Esophagus squamous epithelium (tissue), 5 donors: Measurements from ENCODE around the gene XRN1. TPM values are rescaled to one million over a fixed set of nuclear protein-coding genes. Genes with fewer than 3 reads are reported as not detected.

ENCODE experiments used
- DNase-seq: peaks from one replicate; lab custom pipeline; 2025; lab: John Stamatoyannopoulos, UW
- H3K27ac ChIP-seq, 4 donors: fragments of 200-600 bp; sonication (generic); one replicate each; pipeline ENCODE4 v1.5.1; 2016 to 2019; ENCODE audit warnings: mild to moderate bottlenecking in 1 of 4
- H3K27me3 ChIP-seq, 4 donors: fragments of 200-600 bp; sonication (generic); 1 replicate in 3 of 4; 2 replicates in 1 of 4; pipeline versions ENCODE4 v1.5.1 to v1.6.0; 2017 to 2021; ENCODE audit warnings: antibody characterized with exemption in 1 of 4
- H3K36me3 ChIP-seq, 3 donors: fragments of 200-600 bp; sonication (generic); one replicate each; pipeline ENCODE4 v1.5.1; 2016 to 2019
- H3K4me1 ChIP-seq, 3 donors: fragments of 200-600 bp; sonication (generic); one replicate each; pipeline ENCODE4 v1.5.1; 2017 to 2019
- H3K4me3 ChIP-seq, 4 donors: fragments of 200-600 bp; sonication (generic); 1 replicate in 3 of 4; 2 replicates in 1 of 4; pipeline ENCODE4 v1.5.1; 2016 to 2019; ENCODE audit warnings: mild to moderate bottlenecking in 2 of 4, moderate library complexity in 1 of 4
- H3K9me3 ChIP-seq, 3 donors: fragments of 200-600 bp; sonication (generic); one replicate each; pipeline ENCODE4 v1.5.1; 2016 to 2019
- POLR2A ChIP-seq, 4 donors: fragments of 450-650 bp; IDR thresholded peaks; one replicate each; pipeline ENCODE4 v1.6.1; 2017; ENCODE audit warnings: antibody characterized with exemption in 4 of 4, mild to moderate bottlenecking in 4 of 4, moderate library complexity in 3 of 4
- WGBS, 2 donors: methylation state at CpG; one replicate each; pipeline ENCODE4 v1.1.5; 2018; 5-methylcytosine and 5-hydroxymethylcytosine counted together
- intact Hi-C: fragments of 100-400 bp; cut with DNase I; formaldehyde crosslinking; loops from one replicate; pipeline ENCODE4 v1.15.0; 2022
- total RNA-seq, 4 donors: library from RNA; depleted of rRNA; stranded (reverse); fragments of >200 nt; gene quantifications; one replicate each; pipeline ENCODE4 v1.1.0, GENCODE V29; 2016
- TF ChIP-seq, protein P1 (sequence below), 6 experiments: fragments of 450-650 bp in 4 of 6; fragments of 200-600 bp in 2 of 6; sonication (generic) in 2 of 6; IDR thresholded peaks; one replicate each; pipeline ENCODE4 v1.5.1; 2016 to 2019; ENCODE audit warnings: antibody characterized with exemption in 6 of 6, mild to moderate bottlenecking in 4 of 6, moderate library complexity in 4 of 6
- donor health status: DM: yes; HTN: yes; CAD: no.

The XRN1 gene
- total RNA-seq, 4 donors from 2014 or later = 15.5 to 37.6 (median 23.1) TPM

DNA sequence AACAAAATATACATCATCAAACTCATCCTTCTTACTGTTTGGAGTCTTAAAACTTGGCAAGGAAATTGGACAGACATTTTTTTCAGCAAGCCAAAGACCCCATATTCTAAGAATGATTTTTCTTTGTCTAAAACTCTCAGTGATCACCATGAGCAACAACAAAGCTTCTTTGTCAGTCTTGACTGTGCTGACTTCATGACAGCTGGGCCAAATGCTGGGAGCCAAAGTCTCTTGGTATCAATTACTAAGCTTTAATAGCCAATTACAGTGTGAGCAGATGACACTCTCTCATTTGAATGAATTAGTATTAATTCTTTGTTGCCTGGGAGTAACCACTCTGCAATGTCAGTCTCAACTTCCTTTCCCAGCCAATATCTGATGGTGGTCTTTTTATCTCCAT is 174.3 kb downstream of the XRN1 start:
- intact Hi-C loops = no loop called here
- Histone ChIP-seq H3K36me3 (no peaks in the 10 kb centered on the region), H3K4me3 (no peak overlapping the region), H3K4me1 (peaks cover 0 to 4% (median 0%) of the 10 kb centered on the region in 3 donors), H3K27ac (no peak overlapping the region), H3K9me3 (no peaks in the 10 kb centered on the region), H3K27me3 (no peaks in the 10 kb centered on the region)
- no peak for DNase-seq
- TF ChIP-seq, protein P1, sequence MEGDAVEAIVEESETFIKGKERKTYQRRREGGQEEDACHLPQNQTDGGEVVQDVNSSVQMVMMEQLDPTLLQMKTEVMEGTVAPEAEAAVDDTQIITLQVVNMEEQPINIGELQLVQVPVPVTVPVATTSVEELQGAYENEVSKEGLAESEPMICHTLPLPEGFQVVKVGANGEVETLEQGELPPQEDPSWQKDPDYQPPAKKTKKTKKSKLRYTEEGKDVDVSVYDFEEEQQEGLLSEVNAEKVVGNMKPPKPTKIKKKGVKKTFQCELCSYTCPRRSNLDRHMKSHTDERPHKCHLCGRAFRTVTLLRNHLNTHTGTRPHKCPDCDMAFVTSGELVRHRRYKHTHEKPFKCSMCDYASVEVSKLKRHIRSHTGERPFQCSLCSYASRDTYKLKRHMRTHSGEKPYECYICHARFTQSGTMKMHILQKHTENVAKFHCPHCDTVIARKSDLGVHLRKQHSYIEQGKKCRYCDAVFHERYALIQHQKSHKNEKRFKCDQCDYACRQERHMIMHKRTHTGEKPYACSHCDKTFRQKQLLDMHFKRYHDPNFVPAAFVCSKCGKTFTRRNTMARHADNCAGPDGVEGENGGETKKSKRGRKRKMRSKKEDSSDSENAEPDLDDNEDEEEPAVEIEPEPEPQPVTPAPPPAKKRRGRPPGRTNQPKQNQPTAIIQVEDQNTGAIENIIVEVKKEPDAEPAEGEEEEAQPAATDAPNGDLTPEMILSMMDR (IDR thresholded peaks at IDR 0.05) = no peak
- no peak for TF ChIP-seq POLR2A (IDR thresholded peaks at IDR 0.05)

DNA sequence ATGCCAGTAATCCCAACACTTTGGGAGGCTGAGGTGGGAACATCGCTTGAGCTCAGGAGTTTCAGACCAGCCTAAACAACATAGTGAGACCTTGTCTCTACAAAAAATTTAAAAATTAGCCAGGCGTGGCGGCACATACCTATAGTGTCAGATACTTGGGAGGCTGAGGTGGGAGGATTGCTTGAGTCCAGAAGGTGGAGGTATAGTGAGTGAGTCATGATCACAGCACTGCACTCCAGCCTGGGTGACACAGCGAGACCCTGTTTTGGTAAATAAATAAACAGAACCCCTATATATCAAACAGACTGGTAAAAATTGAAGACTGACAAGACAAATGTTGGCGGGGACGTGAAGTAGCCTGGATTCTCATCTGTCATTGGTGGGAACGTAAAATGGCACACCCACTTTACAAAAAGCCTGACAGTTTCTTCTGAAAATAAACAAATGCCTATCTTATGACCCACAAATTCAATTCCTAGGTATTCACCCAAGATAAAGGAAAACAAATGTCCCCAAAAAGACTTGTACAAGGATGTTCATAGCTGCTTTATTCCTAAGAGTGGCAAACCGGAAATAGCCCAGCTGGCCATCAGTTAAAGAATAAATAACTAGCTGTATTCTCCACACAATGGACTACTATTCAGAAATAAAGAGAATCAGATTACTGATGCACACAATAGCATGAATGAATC is 175.5 kb downstream of the XRN1 start:
- H3K27ac ChIP-seq = no peak overlapping the region
- H3K36me3 ChIP-seq = no peaks in the 10 kb centered on the region
- intact Hi-C loops = no loop called here
- H3K4me1 ChIP-seq = peaks cover 0 to 4% (median 0%) of the 10 kb centered on the region in 3 donors
- TF ChIP-seq, protein P1 (IDR thresholded peaks at IDR 0.05) = no peak
- TF ChIP-seq POLR2A (IDR thresholded peaks at IDR 0.05) = no peak
- 78 to 82% methylated on average over 8 of the region's 8 CpGs for WGBS, 2 donors
- H3K9me3 ChIP-seq = no peaks in the 10 kb centered on the region
- no peaks in the 10 kb centered on the region for H3K27me3 ChIP-seq
- H3K4me3 ChIP-seq = no peak overlapping the region
- DNase-seq = no peak

DNA sequence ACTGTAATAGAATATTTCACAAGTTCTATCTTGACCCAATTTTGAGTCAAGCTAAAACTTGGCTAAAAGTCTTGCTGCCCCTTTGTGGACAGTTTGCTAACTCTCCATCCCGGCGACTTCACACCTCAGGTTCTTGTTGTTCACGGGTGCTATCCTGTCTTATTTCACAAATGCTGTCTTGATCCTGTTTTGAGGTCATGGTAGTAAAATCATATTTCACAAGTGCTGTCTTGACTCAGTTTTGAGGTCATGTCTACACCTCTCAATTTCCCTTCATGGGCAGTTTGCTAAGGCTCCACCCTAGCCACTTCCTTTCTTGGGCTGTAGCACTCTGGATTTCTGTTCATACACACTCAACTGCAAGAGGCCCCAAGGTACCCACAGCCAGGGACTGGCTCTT is 177.4 kb downstream of the XRN1 start:
- TF ChIP-seq, protein P1 (IDR thresholded peaks at IDR 0.05) = no peak
- TF ChIP-seq POLR2A (IDR thresholded peaks at IDR 0.05) = no peak
- H3K36me3 ChIP-seq = no peaks in the 10 kb centered on the region
- no peak overlapping the region for H3K27ac ChIP-seq
- no peaks in the 10 kb centered on the region for H3K27me3 ChIP-seq
- no peaks in the 10 kb centered on the region for H3K9me3 ChIP-seq
- 76 to 89% methylated on average over 3 of the region's 3 CpGs for WGBS, 2 donors
- no peak overlapping the region for H3K4me3 ChIP-seq
- H3K4me1 ChIP-seq = no peaks in the 10 kb centered on the region
- DNase-seq = no peak
- intact Hi-C loops = no loop called here

DNA sequence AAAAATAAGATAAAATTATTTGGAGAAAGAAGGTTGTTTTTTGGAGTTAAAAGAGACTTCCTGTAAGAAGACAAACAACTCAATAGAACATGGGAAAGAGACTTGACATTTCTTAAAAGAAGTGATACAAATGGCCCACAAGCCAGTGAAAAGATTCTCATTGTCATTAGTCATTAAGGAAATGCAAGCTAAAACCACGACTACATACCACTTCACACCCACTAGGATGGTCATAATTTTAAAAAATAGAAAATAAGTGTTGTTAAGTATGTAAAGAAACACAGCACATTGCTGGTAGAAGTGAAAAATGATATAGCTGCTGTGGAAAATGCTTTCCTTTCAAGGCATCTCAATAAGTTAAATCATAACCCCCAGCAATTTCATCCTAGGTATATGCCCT is 178.1 kb downstream of the XRN1 start:
- no peaks in the 10 kb centered on the region for H3K36me3 ChIP-seq
- TF ChIP-seq, protein P1 (IDR thresholded peaks at IDR 0.05) = no peak
- no peak for TF ChIP-seq POLR2A (IDR thresholded peaks at IDR 0.05)
- no peaks in the 10 kb centered on the region for H3K4me1 ChIP-seq
- no peak overlapping the region for H3K4me3 ChIP-seq
- 44 to 53% methylated on average over 1 of the region's 1 CpG for WGBS, 2 donors
- H3K27me3 ChIP-seq = no peaks in the 10 kb centered on the region
- intact Hi-C loops = no loop called here
- DNase-seq = no peak
- H3K27ac ChIP-seq = no peak overlapping the region
- no peaks in the 10 kb centered on the region for H3K9me3 ChIP-seq

DNA sequence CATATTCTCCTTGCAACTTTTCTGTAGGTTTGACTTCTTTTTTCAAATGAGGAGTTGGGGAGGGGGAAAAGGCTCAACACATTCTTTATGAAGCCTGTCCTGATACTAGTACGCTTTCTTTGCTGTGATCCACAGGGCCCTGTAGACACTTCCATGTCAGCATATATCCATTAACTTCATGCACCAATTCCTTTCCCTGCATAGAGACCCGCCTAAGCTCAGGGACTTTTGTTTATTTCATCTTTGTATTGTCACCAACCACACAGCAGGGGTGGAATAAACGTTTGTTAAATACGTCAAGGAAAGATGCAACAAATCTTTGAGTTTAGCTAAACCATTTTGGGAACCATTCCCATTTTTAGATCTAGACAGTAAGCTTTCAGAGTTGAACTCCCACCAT is 179.4 kb downstream of the XRN1 start:
- Histone ChIP-seq H3K27ac (no peak overlapping the region), H3K4me3 (no peak overlapping the region), H3K9me3 (no peaks in the 10 kb centered on the region), H3K36me3 (no peaks in the 10 kb centered on the region), H3K4me1 (no peaks in the 10 kb centered on the region), H3K27me3 (no peaks in the 10 kb centered on the region)
- 46 to 60% methylated on average over 4 of the region's 4 CpGs for WGBS, 2 donors
- intact Hi-C loops = no loop called here
- no peak for DNase-seq
- TF ChIP-seq, protein P1 (IDR thresholded peaks at IDR 0.05) = no peak
- no peak for TF ChIP-seq POLR2A (IDR thresholded peaks at IDR 0.05)
